ENCODE measurements around the gene KCNH1.

The KCNH1 gene

DNA sequence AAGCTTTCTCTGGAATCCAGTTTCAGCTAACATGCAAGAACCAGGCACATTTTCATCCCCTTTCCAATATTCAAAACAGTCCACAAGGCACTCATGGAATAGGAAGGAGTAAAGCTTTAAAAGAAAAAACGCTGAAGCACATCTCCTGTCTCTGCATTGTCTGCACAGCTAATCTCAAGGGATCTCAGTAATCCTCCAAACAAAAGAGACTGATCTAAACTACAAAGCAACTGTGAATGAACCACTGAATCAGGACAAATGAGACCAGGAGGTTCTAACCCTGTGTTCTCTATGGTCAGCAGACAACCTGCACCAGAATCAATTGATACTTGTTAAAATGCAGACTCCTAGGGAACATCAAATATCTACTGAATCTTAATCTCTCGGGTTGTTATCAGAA is 406.2 kb downstream of the KCNH1 start:
- TF ChIP-seq MAX (IDR thresholded peaks at IDR 0.05; ENCODE audit: low read depth, low read length) (no peak), POLR2A (IDR thresholded peaks at IDR 0.05; ENCODE audit: extremely low read depth, insufficient read length) (no peak), CTCF (IDR thresholded peaks at IDR 0.05; ENCODE audit: low read depth, low read length) (no peak), MYC (IDR thresholded peaks at IDR 0.05; ENCODE audit: low read depth, low read length) (no peak)

GRCh38 chr1:210726621-210727020 is 407.3 kb downstream of the KCNH1 start:
- no peak overlapping the region for H3K4me3 ChIP-seq (ENCODE audit: low read depth, low read length)
- peak; percentile 39 for DNase-seq (ENCODE audit: low read depth)
- TF ChIP-seq MAX (IDR thresholded peaks at IDR 0.05; ENCODE audit: low read depth, low read length) (0 out of 2 replicates have a peak, but pooled peaks have one; percentile 18), MYC (IDR thresholded peaks at IDR 0.05; ENCODE audit: low read depth, low read length) (no peak), CTCF (IDR thresholded peaks at IDR 0.05; ENCODE audit: low read depth, low read length) (no peak), POLR2A (IDR thresholded peaks at IDR 0.05; ENCODE audit: extremely low read depth, insufficient read length) (no peak)

More for the DNA sequence above, 406.2 kb downstream of the KCNH1 start:
- no peak for DNase-seq (ENCODE audit: low read depth)
- no peak overlapping the region for H3K4me3 ChIP-seq (ENCODE audit: low read depth, low read length)

GRCh38 chr1:210724768-210725167 is 409.2 kb downstream of the KCNH1 start:
- TF ChIP-seq MYC (IDR thresholded peaks at IDR 0.05; ENCODE audit: low read depth, low read length) (no peak), MAX (IDR thresholded peaks at IDR 0.05; ENCODE audit: low read depth, low read length) (no peak), CTCF (IDR thresholded peaks at IDR 0.05; ENCODE audit: low read depth, low read length) (no peak), POLR2A (IDR thresholded peaks at IDR 0.05; ENCODE audit: extremely low read depth, insufficient read length) (no peak)
- no peak for DNase-seq (ENCODE audit: low read depth)

DNA sequence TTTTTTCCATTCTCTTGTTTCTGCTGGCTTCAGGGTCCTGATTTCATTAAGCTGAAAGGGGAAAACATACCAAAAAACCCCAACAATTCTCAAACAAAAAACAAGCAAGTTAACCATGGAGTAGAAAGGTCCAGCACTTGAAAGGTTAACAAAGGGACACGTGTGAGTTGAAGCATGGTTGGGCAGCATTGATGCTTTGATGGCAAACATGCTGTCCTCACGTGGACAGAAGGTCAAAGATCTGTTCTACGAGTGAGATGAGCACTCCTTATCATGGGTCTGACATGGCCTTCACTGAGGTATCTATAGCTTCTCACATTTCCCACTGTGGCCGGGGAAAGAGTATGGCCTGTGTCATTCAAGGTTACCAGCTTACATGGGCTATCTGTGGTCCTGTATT is 410.3 kb downstream of the KCNH1 start:
- TF ChIP-seq POLR2A (IDR thresholded peaks at IDR 0.05; ENCODE audit: extremely low read depth, insufficient read length) (no peak), MYC (IDR thresholded peaks at IDR 0.05; ENCODE audit: low read depth, low read length) (no peak), CTCF (IDR thresholded peaks at IDR 0.05; ENCODE audit: low read depth, low read length) (no peak), MAX (IDR thresholded peaks at IDR 0.05; ENCODE audit: low read depth, low read length) (no peak)
- no peak for DNase-seq (ENCODE audit: low read depth)
- H3K4me3 ChIP-seq (ENCODE audit: low read depth, low read length) = no peak overlapping the region

More at GRCh38 chr1:210724768-210725167, 409.2 kb downstream of the KCNH1 start:
- no peak overlapping the region for H3K4me3 ChIP-seq (ENCODE audit: low read depth, low read length)

GRCh38 chr1:210722410-210723081 is 411.4 kb downstream of the KCNH1 start:
- no peak overlapping the region for H3K4me3 ChIP-seq (ENCODE audit: low read depth, low read length)
- TF ChIP-seq CTCF (IDR thresholded peaks at IDR 0.05; ENCODE audit: low read depth, low read length) (no peak), MYC (IDR thresholded peaks at IDR 0.05; ENCODE audit: low read depth, low read length) (no peak), MAX (IDR thresholded peaks at IDR 0.05; ENCODE audit: low read depth, low read length) (no peak), POLR2A (IDR thresholded peaks at IDR 0.05; ENCODE audit: extremely low read depth, insufficient read length) (no peak)
- DNase-seq (ENCODE audit: low read depth) = no peak
